HFFc6 (cell line): ENCODE results near the gene EXOC6B. TPM values are rescaled to one million over a fixed set of nuclear protein-coding genes. Genes with fewer than 3 reads are reported as not detected.

Source experiments
- DNase-seq: peaks from one replicate; pipeline ENCODE4 v3.0.0-alpha.2; 2018
- H3K27ac Mint-ChIP-seq: 2 replicates; pipeline ENCODE4 v1.8.0; 2020; ENCODE audit warnings: mild to moderate bottlenecking, mixed read lengths
- H3K27me3 Mint-ChIP-seq: 2 replicates; pipeline ENCODE4 v1.8.0; 2021; ENCODE audit warnings: mild to moderate bottlenecking, moderate library complexity, mixed read lengths; ENCODE audit not compliant: insufficient read depth
- H3K36me3 Mint-ChIP-seq: 2 replicates; pipeline ENCODE4 v1.8.0; 2021; ENCODE audit warnings: low read depth, mixed read lengths
- H3K4me1 Mint-ChIP-seq: 2 replicates; pipeline ENCODE4 v1.8.0; 2020; ENCODE audit warnings: low read depth, mixed read lengths
- H3K4me3 Mint-ChIP-seq: 2 replicates; pipeline ENCODE4 v1.8.0; 2020; ENCODE audit warnings: mild to moderate bottlenecking, moderate library complexity, mixed read lengths
- H3K9me3 Mint-ChIP-seq: 2 replicates; pipeline ENCODE4 v1.8.0; 2020; ENCODE audit warnings: mild to moderate bottlenecking, mixed read lengths
- CTCF ChIP-seq: fragments of 200-600 bp; sonication (generic); IDR thresholded peaks from 2 replicates; pipeline ENCODE4 v1.5.0; 2021; ENCODE audit warnings: antibody characterized with exemption, mild to moderate bottlenecking
- total RNA-seq, 6 experiments: library from RNA; stranded (reverse); fragmentation: NEBNext Ultra II Directional; extraction: Animal tissue kit (Norgen Biotek cat#: 25700); gene quantifications; 2 replicates in 1 of 6; 3 replicates in 5 of 6; pipeline ENCODE4 v1.2.3, GENCODE V29; 2021

EXOC6B gene
- total RNA-seq, 6 experiments from 2014 or later, result 24.8 to 33.0 (median 27.4) TPM

DNA sequence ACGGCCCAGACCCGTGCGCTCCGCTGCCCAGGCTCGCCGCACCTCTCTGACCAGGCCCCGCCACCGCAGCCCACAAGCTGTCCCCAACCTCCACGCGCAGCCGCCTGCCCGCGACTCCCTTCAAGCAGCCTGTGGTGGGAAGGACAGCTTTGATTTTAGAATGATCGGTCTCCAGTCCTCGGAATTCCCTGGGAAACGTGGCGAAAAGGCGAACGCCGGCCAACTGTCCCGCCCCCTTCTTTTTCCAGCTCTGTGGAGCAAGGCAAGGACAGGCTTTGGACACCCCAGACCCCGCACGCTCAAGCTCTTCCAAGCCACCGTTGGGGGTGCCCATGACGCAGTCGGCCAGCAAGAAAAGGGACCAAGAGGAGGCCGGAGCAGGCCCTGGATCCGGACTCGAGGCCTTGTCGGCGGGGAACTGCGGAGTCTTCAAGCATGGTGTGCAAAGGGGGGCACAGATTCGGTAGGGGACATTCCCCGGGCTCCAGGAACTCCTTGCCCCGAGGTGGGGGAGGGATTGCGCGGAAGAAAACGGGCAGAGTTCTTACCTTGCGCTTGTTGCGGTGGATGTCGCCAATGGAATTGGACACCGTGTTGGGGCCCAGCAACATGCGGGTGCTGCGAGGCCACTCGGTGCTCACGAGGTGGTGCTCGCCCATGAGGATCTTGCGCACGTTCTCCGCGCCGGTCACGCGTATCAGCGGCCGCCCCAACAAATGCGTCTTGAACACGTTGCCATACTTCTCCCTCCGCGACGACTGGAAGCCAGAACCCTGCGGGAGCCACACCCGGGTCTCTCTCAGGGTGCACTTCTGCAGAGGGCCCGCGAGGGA is 682.2 kb downstream of the EXOC6B start:
- Mint-ChIP-seq H3K27ac (no peak overlapping the region), H3K9me3 (no peaks in the 10 kb centered on the region; the same call in 1 of the 2 replicates), H3K27me3 (peaks cover 38% of the 10 kb centered on the region), H3K36me3 (peaks cover 5% of the 10 kb centered on the region; the same call in 1 of the 2 replicates), H3K4me1 (peaks cover 16% of the 10 kb centered on the region), H3K4me3 (no peak overlapping the region)
- no peak for TF ChIP-seq CTCF
- no peak for DNase-seq

DNA sequence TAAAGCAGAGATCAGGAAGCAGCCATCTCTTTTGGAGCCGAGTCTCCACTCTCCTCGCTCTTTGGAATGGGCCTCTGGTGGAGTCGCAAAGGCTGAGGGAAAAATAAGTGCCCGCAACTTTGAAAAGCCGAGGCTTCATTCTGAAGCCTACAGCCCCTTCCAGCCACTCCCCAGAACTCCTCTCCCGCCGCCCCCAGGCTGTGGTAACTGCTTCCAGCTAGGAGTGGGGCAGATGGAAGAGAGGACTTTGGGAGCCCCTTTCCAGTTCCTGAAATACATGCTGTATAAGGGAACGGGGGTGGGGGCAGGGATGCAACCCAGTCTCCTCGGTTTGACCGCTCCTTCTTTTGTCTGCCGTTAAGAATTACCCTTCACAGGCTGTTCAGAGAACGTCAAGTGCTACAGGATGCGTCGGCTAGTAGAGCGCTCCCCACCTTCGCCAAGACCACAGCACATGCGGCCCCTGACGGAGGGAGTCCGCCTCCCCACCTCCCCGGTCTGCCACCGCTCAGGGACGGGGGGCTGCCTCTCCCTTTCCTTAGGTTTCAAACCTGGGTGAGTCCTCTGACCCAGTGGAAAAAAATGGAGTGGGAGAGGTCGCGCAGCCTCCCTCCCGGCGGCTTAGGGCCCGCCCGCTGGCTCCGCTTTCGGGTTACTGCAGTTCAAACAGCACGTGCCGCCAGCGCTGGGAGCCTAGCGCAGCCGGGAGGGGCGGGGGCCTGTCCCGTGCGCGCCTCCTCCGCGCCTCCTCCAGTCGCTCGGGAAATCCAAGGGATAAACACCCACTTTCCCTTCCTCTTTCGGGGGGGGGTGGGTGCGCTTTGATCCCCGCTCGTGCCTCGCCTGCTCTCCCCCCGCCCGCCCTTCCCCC is 683.0 kb downstream of the EXOC6B start:
- no peak overlapping the region for H3K4me3 Mint-ChIP-seq
- H3K27me3 Mint-ChIP-seq, result peaks cover 32% of the 10 kb centered on the region
- H3K4me1 Mint-ChIP-seq, result peaks cover 11% of the 10 kb centered on the region
- no peaks in the 10 kb centered on the region; the same call in 1 of the 2 replicates for H3K9me3 Mint-ChIP-seq
- H3K36me3 Mint-ChIP-seq, result peaks cover 5% of the 10 kb centered on the region; the same call in 1 of the 2 replicates
- no peak overlapping the region for H3K27ac Mint-ChIP-seq
- DNase-seq, result no peak
- TF ChIP-seq CTCF, result no peak

GRCh38 chr2:72141881-72142451 is 683.9 kb downstream of the EXOC6B start:
- Mint-ChIP-seq H3K9me3 (no peaks in the 10 kb centered on the region; the same call in 1 of the 2 replicates), H3K27ac (no peak overlapping the region), H3K27me3 (peaks cover 31% of the 10 kb centered on the region), H3K4me3 (no peak overlapping the region), H3K4me1 (peaks cover 11% of the 10 kb centered on the region), H3K36me3 (peaks cover 4% of the 10 kb centered on the region; the same call in 1 of the 2 replicates)
- no peak for DNase-seq
- TF ChIP-seq CTCF, result no peak

DNA sequence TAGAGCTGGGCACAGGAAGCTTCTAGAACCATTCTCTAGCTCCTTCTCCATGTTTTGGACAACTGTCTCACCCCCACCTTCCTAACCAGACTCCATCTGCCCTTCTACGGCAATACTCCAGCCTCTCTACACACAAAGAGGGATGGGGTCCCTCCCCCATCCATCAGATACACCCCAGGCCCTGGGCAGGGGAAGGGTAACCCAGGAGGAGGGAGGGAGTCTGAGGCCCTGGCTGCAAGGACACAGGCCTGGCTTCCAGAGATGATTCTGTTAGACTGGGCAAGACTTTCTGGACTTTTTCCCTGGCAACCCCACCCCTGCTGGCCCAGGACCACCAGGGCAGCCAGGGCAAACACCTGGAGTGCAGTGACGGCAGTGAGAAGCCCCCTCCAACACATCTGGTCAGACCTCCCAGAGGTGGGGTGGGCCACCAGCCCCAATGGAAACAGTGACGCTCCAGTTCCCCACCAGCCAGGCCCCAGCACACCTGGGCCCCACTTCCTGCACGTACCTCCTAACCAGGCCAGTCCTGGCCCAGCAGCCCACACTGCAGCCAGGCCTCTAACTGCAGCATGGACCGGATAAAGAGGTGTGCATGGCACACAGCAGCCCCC is 684.7 kb downstream of the EXOC6B start:
- no peak overlapping the region for H3K4me3 Mint-ChIP-seq
- DNase-seq, result no peak
- no peaks in the 10 kb centered on the region for H3K36me3 Mint-ChIP-seq
- H3K9me3 Mint-ChIP-seq, result no peaks in the 10 kb centered on the region
- H3K27ac Mint-ChIP-seq, result no peak overlapping the region
- no peak for TF ChIP-seq CTCF
- peaks cover 23% of the 10 kb centered on the region for H3K27me3 Mint-ChIP-seq
- peaks cover 11% of the 10 kb centered on the region for H3K4me1 Mint-ChIP-seq

DNA sequence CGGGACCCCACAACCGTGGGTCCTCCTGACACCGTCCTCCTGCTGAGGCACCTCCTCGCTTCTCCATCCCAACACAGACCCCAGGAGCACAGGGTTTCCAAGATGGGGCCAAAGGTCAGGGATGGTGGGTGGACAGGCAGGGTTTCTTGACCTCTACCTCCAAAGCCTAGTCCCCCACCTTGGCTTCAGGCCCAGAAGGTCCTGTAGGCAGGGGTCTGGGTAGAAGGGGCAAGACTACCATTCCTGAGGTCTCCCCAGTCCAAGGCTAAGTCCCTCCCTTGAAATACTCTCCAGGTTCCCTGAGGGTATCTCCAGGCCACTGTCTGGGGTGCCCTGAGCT is 685.2 kb downstream of the EXOC6B start:
- Mint-ChIP-seq H3K27me3 (peaks cover 17% of the 10 kb centered on the region), H3K36me3 (no peaks in the 10 kb centered on the region), H3K4me1 (peaks cover 6% of the 10 kb centered on the region), H3K4me3 (no peak overlapping the region), H3K9me3 (no peaks in the 10 kb centered on the region), H3K27ac (no peak overlapping the region)
- DNase-seq, result no peak
- no peak for TF ChIP-seq CTCF
